ENCODE data around the gene ZBTB17. TPM values are rescaled to one million over a fixed set of nuclear protein-coding genes. Genes with fewer than 3 reads are reported as not detected.

ZBTB17 gene
- total RNA-seq, 1 experiment from 2014 or later, result 44.2 TPM

- no peaks in the 10 kb centered on the region for H3F3A ChIP-seq (ENCODE audit: low read length, unreplicated experiment)
- peak; percentile 36 for DNase-seq
- peak; percentile 12; the same call in 1 of the 2 replicates for ATAC-seq
- no peak overlapping the region; the same call in 1 of the 2 replicates for H3K9ac ChIP-seq (ENCODE audit: low read length)
- peaks cover 6% of the 10 kb centered on the region for H3K4me1 ChIP-seq (ENCODE audit: insufficient read depth, low read length)
- H3K79me2 ChIP-seq (ENCODE audit: low read length), result no peaks in the 10 kb centered on the region
- no peaks in the 10 kb centered on the region for H3K27me3 ChIP-seq (ENCODE audit: low read length)
- H3K27ac ChIP-seq (ENCODE audit: low read length), result no peak overlapping the region
- peak overlapping the region; percentile 72; the same call in 1 of the 2 replicates for H2AFZ ChIP-seq (ENCODE audit: low read length)
- H3K36me3 ChIP-seq (ENCODE audit: low read depth, low read length), result no peaks in the 10 kb centered on the region
- H3K9me2 ChIP-seq (replicated peaks; ENCODE audit: low read length), result no peaks in the 10 kb centered on the region
- H3K9me3 ChIP-seq (ENCODE audit: low read length), result no peaks in the 10 kb centered on the region
- intact Hi-C loops (cut with micrococcal nuclease), result no loop called here
- peak overlapping the region; percentile 81 for H3K4me2 ChIP-seq (ENCODE audit: low read length)
- ChIA-PET CTCF (no interaction called here), POLR2A (ENCODE audit: unreplicated experiment) (no interaction called here)
- peak overlapping the region; percentile 58; the same call in 1 of the 2 replicates for H3K4me3 ChIP-seq (ENCODE audit: low read length)
- TF ChIP-seq EZH2 (IDR thresholded peaks at IDR 0.05; ENCODE audit: low read length, unreplicated experiment) (no peak), EZH2phosphoT487 (IDR thresholded peaks at IDR 0.05; ENCODE audit: borderline replicate concordance, low read length) (no peak), CTCF (conservative IDR thresholded peaks at IDR 0.05; ENCODE audit: low read depth, low read length) (no peak)
- no peaks in the 10 kb centered on the region for H4K20me1 ChIP-seq (ENCODE audit: low read length)
- no TSS peak for BruUV-seq (replicated peaks)
These were observed 37.5 kb upstream of the ZBTB17 start for GRCh38 chr1:16013220-16013907.

GRCh38 chr1:16012590-16013219 is 36.8 kb upstream of the ZBTB17 start:
- intact Hi-C loops (cut with micrococcal nuclease), result no loop called here
- DNase-seq, result peak; percentile 18
- POLR2A ChIA-PET (ENCODE audit: unreplicated experiment), result no interaction called here

More at GRCh38 chr1:16012590-16013219, 36.8 kb upstream of the ZBTB17 start:
- ATAC-seq, result peak; percentile 10; the same call in 1 of the 2 replicates
- TF ChIP-seq CTCF (conservative IDR thresholded peaks at IDR 0.05; ENCODE audit: low read depth, low read length) (no peak), EZH2 (IDR thresholded peaks at IDR 0.05; ENCODE audit: low read length, unreplicated experiment) (no peak), EZH2phosphoT487 (IDR thresholded peaks at IDR 0.05; ENCODE audit: borderline replicate concordance, low read length) (no peak)
- Histone ChIP-seq H3K27me3 (ENCODE audit: low read length) (no peaks in the 10 kb centered on the region), H3K4me3 (ENCODE audit: low read length) (peak overlapping the region; percentile 58; the same call in 1 of the 2 replicates), H4K20me1 (ENCODE audit: low read length) (no peaks in the 10 kb centered on the region), H3K79me2 (ENCODE audit: low read length) (no peaks in the 10 kb centered on the region), H3K4me1 (ENCODE audit: insufficient read depth, low read length) (peaks cover 10% of the 10 kb centered on the region), H3K36me3 (ENCODE audit: low read depth, low read length) (no peaks in the 10 kb centered on the region), H3K27ac (ENCODE audit: low read length) (no peak overlapping the region), H3K9ac (ENCODE audit: low read length) (no peak overlapping the region; the same call in 1 of the 2 replicates), H3K9me2 (replicated peaks; ENCODE audit: low read length) (no peaks in the 10 kb centered on the region), H3K4me2 (ENCODE audit: low read length) (peak overlapping the region; percentile 81), H3K9me3 (ENCODE audit: low read length) (no peaks in the 10 kb centered on the region), H2AFZ (ENCODE audit: low read length) (peak overlapping the region; percentile 72; the same call in 1 of the 2 replicates), H3F3A (ENCODE audit: low read length, unreplicated experiment) (no peaks in the 10 kb centered on the region)
- BruUV-seq (replicated peaks), result no TSS peak
- CTCF ChIA-PET, result no interaction called here

Measured in PC-3 (cell line).